Brain microvascular endothelial cell (primary cell): ENCODE data around the gene COX6B1.

Experiments
- DNase-seq: peaks from one replicate; pipeline ENCODE4 v3.0.0-alpha.2; 2020
- H3K27ac ChIP-seq: fragments of 250-450 bp; sonication (Bioruptor Pico); 2 replicates; pipeline ENCODE4 v1.5.1; 2020; ENCODE audit warnings: mild to moderate bottlenecking, moderate library complexity
- H3K27me3 ChIP-seq: fragments of 250-450 bp; sonication (Bioruptor Pico); replicated peaks from 2 replicates; pipeline ENCODE4 v1.5.1; 2020; ENCODE audit warnings: mild to moderate bottlenecking
- H3K36me3 ChIP-seq: fragments of 250-450 bp; sonication (Bioruptor Pico); replicated peaks from 2 replicates; pipeline ENCODE4 v1.5.1; 2020; ENCODE audit warnings: mild to moderate bottlenecking
- H3K4me3 ChIP-seq: 2 replicates; pipeline ENCODE4 v1.5.1; 2011; ENCODE audit warnings: low read depth, mild to moderate bottlenecking, control low read depth, low read length, moderate library complexity
- CTCF ChIP-seq: IDR thresholded peaks from 2 replicates; pipeline ENCODE4 v1.5.1; 2011; ENCODE audit warnings: low read depth, mild to moderate bottlenecking, moderate library complexity, low read length, control low read depth, inconsistent platforms; ENCODE audit errors: missing control alignments
- in situ Hi-C: cut with HindIII; loops from 2 replicates; pipeline ENCODE4 v1.10.0; 2017; ENCODE audit warnings: low sequenced_read_pairs, low pct_ligation_motif_present

The COX6B1 gene

GRCh38 chr19:35642798-35643254 lies 5.3 kb upstream of the COX6B1 start:
- in situ Hi-C loops: no loop called here
- H3K36me3 ChIP-seq: peaks cover 7% of the 10 kb centered on the region
- H3K27me3 ChIP-seq: no peaks in the 10 kb centered on the region
- peak overlapping the region; percentile 59 for H3K4me3 ChIP-seq
- no peak overlapping the region for H3K27ac ChIP-seq
- TF ChIP-seq CTCF: no peak
- DNase-seq: no peak

- peak overlapping the region; percentile 59 for H3K4me3 ChIP-seq
- in situ Hi-C loops: no loop called here
- peaks cover under 1% of the 10 kb centered on the region for H3K36me3 ChIP-seq
- DNase-seq: peak; percentile 63
- no peaks in the 10 kb centered on the region for H3K27me3 ChIP-seq
- H3K27ac ChIP-seq: peak overlapping the region; percentile 39
- TF ChIP-seq CTCF: no peak
These were observed 4.6 kb upstream of the COX6B1 start for GRCh38 chr19:35643255-35644205.

DNA sequence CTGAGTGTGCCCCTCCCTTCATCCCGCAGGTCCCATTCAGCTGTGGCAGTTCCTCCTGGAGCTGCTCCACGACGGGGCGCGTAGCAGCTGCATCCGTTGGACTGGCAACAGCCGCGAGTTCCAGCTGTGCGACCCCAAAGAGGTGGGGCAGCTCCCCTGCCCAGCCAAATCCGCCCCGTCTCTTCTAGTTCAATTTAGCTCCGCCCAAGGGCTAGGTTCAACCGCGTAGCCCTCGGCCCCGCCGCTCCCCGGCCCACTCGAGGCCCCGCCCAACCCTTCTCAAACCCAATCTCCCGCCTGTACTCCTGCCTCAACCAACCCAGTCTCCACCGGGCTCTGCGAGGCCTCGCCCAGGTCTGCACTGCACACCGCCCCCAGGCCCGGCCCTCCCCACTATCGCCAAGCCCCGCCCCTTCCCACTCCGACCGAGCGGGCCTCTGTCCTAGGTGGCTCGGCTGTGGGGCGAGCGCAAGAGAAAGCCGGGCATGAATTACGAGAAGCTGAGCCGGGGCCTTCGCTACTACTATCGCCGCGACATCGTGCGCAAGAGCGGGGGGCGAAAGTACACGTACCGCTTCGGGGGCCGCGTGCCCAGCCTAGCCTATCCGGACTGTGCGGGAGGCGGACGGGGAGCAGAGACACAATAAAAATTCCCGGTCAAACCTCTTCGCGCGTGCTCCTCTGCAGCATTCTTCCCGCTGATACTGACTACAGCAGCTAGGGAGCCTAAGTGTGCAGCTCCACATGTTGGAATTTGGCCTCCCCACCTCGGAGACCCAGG lies 3.7 kb upstream of the COX6B1 start:
- H3K4me3 ChIP-seq: peak overlapping the region; percentile 59
- peak; percentile 94 for DNase-seq
- H3K36me3 ChIP-seq: no peaks in the 10 kb centered on the region
- in situ Hi-C loops: no loop called here
- no peaks in the 10 kb centered on the region for H3K27me3 ChIP-seq
- no peak for TF ChIP-seq CTCF
- H3K27ac ChIP-seq: peak overlapping the region; percentile 10

- in situ Hi-C loops: no loop called here
- peak; percentile 27 for DNase-seq
- no peak overlapping the region for H3K27ac ChIP-seq
These were observed 3.0 kb upstream of the COX6B1 start for GRCh38 chr19:35644987-35645679.

More at GRCh38 chr19:35644987-35645679, 3.0 kb upstream of the COX6B1 start:
- peak overlapping the region; percentile 59 for H3K4me3 ChIP-seq
- TF ChIP-seq CTCF: no peak
- H3K36me3 ChIP-seq: no peaks in the 10 kb centered on the region
- no peaks in the 10 kb centered on the region for H3K27me3 ChIP-seq
